HG03045 (cell line): ENCODE data around the gene ANKRD44.

ENCODE experiments used
- ATAC-seq: cut with Tn5 transposase; IDR thresholded peaks from one replicate; pipeline ENCODE4 v1.9.1; 2021; ENCODE audit warnings: mild to moderate bottlenecking, moderate library complexity; ENCODE audit not compliant: unreplicated experiment

ANKRD44 gene

GRCh38 chr2:197294260-197294659 lies 16.3 kb downstream of the ANKRD44 start:
- ATAC-seq = peak; percentile 44

DNA sequence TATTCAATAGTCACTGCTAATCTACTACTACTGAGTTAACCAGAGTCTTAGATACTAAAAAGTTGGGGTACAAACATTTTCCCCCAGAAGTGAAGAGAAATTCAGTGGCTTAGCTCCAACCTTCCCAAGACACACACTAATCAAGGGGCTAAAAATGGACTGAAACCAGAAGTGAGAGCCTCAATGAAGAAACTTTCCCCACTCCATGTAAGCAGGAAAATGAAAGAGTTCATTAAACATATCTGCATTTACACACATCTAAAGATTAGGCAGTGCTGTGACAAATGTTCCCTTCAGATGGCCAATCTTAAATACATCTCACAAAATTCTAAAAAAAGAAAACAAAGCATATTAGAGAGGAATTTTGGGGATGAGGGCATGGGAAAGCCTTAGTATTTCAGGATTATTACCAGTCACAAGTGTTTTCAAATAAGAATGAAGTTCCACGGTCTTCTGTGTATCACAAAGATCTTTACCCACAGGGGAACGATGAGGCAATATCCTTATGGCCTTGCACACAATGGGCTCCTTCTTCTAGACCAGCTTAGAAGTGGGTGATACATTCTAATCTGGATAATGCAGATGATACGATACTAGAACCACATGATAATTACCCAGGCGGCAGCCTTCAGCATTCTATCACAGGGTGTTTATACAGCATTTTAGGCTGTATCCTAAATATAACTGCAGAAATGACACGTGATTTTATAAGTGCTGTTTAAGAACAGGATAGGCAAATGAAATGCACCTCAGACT lies 17.1 kb downstream of the ANKRD44 start:
- ATAC-seq = peak; percentile 33

- ATAC-seq = no peak
These were observed 18.0 kb downstream of the ANKRD44 start for GRCh38 chr2:197292619-197293018.

DNA sequence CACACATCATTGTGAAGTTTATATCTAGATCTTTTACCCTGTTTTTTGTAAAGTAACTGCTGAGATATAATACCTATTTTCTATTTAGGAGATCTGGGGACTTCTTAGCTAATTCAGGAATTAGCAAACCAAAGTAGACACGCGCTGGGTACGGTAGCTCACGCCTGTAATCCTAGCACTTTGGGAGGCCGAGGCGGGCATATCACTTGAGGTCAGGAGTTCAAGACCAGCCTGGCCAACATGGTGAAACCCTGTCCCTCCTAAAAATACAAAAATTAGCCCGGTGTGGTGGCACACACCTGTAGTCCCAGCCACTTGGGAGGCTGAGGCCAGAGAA lies 23.0 kb downstream of the ANKRD44 start:
- peak; percentile 17 for ATAC-seq

DNA sequence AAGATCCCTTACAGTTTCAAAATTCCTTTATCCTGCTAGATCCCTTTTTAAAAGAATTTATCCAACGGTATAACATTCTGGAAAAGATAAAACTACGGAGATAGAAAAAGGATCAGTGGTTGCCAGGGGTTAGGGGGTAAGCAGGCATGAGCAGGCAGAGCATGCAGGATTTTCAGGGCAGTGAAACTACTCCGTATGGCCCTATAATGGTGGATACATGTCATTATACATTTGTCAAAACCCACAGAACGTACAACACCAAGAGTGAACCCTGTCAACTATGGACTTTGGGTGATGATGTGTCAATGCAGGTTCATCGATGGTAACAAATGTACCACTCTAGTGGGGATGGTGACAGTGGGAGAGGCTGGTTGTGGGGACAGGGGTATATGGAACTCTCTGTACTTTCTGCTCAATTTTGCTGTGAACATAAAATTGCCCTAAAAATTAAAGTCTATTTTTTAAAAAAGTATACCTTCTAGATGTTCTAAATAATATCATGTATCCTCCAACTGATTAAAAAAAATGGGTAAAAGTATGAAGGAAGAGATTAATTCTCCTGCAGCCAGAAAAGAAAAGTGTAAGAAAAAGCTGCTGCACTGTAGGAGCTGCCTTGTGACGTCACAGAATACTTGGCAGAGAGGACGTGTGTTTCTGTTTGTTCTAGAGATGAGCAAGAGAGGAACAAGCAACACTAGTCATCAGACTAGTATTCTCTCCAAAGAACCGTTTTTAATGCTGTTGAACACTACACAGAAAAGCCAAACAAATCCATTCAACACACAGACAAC lies 23.6 kb downstream of the ANKRD44 start:
- ATAC-seq = peak; percentile 95

- no peak for ATAC-seq
These were observed 25.2 kb downstream of the ANKRD44 start for GRCh38 chr2:197285361-197285760.

DNA sequence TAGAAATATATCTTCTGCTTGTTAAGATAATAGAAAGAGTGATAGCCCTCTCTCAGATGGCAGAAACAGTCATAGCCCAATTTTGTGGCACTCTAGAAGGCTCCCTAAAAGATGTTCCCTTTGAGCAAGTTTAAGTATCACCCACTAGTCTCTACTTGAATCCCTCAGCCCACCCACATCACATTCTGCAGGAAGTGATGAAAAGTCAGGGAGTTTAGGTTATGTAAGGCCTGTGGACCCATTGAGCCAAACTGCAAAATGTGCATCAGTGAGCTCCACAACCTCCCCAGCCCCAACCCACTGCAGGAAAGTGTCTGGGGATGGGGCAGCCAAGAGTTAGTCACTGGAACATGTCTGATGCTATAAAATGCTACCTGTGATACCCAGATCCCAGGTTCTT lies 25.6 kb downstream of the ANKRD44 start:
- ATAC-seq = no peak

DNA sequence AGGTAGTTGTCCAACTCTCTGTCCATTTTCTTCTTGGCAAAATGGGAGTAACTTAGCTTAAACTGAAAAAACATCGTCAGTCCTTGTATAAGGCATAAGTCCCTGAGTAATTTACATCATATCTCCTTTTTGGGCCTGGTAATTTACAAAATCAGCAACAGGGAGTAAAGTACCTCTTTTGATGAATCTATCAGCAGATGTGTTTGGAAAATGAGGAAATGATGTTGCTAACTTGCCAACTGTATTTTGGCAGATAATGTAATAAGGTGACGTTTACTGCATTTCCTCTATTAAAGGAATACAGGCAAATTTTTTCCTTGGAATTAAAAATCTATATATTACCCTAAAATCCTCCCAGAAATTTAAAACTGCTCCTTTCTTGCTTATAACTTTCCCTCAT lies 29.2 kb downstream of the ANKRD44 start:
- ATAC-seq = no peak

DNA sequence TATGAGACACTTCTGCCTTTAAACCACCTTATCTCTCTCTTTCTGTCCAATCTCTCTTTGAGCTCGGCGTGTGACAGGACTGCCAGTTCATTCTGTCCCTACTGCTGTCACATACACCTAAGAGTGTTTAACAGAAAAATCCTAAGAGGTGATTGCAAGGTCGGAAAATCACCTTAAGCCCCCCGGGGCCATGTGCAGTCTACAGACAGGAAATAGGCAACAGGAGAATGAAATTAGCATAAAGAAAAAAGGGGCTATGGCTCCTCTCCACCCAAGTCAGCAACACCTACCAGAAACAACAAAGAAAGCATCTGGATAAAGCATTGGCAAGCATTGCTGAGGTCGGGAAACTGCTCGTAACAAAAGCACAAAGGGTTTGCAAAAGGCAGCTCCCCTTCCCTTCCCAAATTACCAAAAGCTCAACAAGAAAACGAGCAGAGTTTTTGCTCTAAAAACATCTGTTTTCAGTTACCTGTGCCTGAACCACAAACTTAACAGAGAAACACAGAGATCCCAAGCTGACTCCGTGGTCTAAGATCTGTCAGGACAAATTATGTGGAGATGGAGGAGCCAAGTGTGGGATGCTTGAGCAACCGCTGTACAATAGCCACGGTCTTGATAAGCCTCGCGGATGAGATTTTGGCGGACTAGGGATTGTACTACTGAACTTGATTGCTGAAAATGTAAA lies 30.4 kb downstream of the ANKRD44 start:
- no peak for ATAC-seq

- ATAC-seq = no peak
These were observed 31.5 kb downstream of the ANKRD44 start for GRCh38 chr2:197278799-197279763.

GRCh38 chr2:197277794-197278193 lies 32.8 kb downstream of the ANKRD44 start:
- no peak for ATAC-seq

DNA sequence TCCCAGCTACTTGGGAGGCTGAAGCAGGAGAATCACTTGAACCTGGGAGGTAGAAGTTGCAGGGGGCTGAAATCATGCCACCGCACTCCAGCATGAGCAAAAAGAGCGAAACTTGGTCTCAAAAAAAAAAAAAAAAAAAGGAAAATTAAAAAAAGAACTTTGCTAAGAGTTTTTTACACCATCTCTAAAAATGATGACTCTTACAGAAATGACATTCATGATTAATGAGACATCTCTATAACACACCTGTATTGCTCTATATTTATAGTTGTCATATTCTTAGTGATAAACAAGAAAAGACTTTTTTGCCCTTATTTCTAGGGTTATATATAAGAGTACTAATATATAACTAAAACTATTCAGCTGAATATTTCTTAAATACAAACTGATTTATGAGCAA lies 34.4 kb downstream of the ANKRD44 start:
- ATAC-seq = no peak

DNA sequence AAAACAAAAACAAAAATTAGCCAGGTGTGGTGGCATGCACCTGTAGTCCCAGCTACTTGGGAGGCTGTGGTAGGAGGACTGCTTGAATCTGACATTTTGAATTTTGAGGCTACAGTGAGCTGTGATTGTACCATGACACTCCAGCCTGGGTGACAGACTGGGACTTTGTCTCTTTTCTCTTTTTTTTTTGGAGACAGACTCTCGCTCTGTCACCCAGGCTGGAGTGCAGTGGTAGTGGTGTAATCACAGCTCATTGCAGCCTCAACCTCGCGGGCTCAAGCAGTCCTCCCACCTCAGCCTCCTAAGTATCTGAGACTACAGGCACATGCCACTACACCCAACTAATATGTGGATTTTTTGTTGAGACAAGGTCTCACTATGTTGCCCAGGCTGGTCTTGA lies 35.6 kb downstream of the ANKRD44 start:
- no peak for ATAC-seq

DNA sequence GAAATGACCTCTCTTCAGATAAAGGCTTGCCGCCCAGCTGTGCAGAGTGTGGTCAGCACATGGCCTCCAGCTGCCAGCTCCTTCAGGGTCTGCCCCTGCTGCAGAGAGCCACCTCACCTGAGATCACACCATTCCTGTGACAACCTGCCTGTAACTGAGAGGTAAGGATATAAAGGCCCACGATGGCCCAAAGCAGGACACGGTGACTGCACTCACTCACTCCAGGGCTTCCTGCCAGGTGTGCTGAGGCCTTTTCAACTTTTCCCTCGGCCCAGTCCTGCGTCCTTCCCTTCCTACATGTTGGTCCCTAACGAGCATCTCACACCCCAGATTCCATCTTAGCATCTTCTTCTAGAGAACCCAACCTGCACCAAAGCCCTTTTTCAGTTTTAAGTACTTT lies 36.2 kb downstream of the ANKRD44 start:
- no peak for ATAC-seq

GRCh38 chr2:197273485-197273884 lies 37.1 kb downstream of the ANKRD44 start:
- ATAC-seq = no peak

DNA sequence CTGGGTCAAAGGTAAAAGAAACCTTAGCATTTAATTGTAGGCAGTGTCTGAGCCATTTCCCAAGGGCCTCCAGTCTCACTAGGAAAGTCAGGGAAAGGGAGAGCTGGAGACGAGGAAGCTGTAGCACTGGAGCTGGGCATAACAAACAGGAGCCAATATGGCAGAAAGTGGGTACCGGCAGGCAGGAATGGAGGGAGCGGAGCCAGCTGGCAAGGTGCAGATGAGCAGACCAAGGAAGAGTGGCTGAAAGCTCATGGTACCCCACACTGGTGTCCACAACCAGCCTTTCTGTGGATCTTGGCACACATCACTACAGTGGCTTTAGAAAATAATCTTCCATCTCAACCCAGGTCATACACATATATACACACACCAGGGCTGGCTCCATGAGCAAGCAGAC lies 40.0 kb downstream of the ANKRD44 start:
- no peak for ATAC-seq

- no peak for ATAC-seq
These were observed 40.8 kb downstream of the ANKRD44 start for GRCh38 chr2:197269815-197270214.

- ATAC-seq = no peak
These were observed 41.6 kb downstream of the ANKRD44 start for GRCh38 chr2:197268786-197269584.

DNA sequence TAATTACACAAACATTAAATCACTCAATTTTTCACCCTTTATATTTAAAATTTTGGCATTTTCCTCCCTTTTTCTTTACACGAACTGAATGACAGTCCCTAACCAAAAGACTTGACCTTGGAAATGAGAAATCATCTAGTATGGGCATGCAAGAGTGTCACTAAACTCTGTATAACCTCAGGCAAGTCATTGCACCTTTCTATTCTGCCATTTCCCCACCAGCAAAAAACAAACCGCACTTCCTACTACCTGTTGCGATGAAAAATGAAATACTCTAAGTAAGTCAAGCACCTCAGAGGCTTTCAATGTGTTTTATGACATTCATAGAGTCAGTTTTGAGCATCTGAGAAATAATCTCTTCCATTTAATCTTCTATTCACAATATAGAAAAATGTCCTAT lies 44.1 kb downstream of the ANKRD44 start:
- ATAC-seq = no peak

DNA sequence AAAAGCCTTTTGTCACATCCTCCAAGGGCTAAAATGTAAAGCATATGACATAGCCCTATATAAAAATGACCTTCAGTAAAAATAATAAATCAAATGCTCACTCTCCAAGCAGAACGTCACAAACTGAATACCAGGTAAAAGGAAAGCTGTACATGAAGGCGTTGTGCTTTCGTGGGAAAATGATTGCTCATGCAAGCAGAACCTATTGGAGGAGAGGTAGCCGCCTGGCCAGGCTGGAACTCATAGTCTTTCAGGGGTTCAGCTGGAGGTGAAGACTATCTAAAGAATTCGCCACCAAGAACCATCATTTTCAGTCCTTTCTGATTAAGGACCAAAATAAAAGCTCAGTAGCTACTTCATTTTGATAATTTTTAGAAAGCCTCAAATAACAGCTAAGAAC lies 44.7 kb downstream of the ANKRD44 start:
- no peak for ATAC-seq
